Measurements from ENCODE around the gene AVPI1.
A peak's percentile ranks its signal among the peaks of the same experiment; 100 is the strongest.
"Not testable (repeated sequence)": the region's sequence is repeated elsewhere in the genome, so short reads cannot be mapped to it uniquely, and the experiment has no call there.

The AVPI1 gene

GRCh38 chr10:97711640-97712572 is 24.9 kb upstream of the AVPI1 start:
- no peak for DNase-seq

GRCh38 chr10:97708976-97709946 is 22.2 kb upstream of the AVPI1 start:
- DNase-seq, result peak; percentile 19

GRCh38 chr10:97708167-97708566 is 21.1 kb upstream of the AVPI1 start:
- DNase-seq, result no peak

GRCh38 chr10:97707134-97707861 is 20.3 kb upstream of the AVPI1 start:
- no peak for DNase-seq

GRCh38 chr10:97705006-97705670 is 18.1 kb upstream of the AVPI1 start:
- DNase-seq, result no peak

GRCh38 chr10:97704341-97704740 is 17.3 kb upstream of the AVPI1 start:
- DNase-seq, result no peak

GRCh38 chr10:97703398-97704067 is 16.5 kb upstream of the AVPI1 start:
- DNase-seq, result no peak

GRCh38 chr10:97701438-97702069 is 14.5 kb upstream of the AVPI1 start:
- DNase-seq, result peak; percentile 45

- not testable (repeated sequence) for DNase-seq
Measured at GRCh38 chr10:97698072-97698655, 11.1 kb upstream of the AVPI1 start.

GRCh38 chr10:97690133-97690532 is 3.1 kb upstream of the AVPI1 start:
- no peak for DNase-seq

GRCh38 chr10:97689559-97690020 is 2.5 kb upstream of the AVPI1 start:
- no peak for DNase-seq

GRCh38 chr10:97687785-97688781 is 1.0 kb upstream of the AVPI1 start:
- no peak for DNase-seq

- no peak for DNase-seq
Measured at GRCh38 chr10:97686301-97686961, 610 bp downstream of the AVPI1 start.

- DNase-seq, result no peak
Measured at GRCh38 chr10:97685395-97685958, 1.6 kb downstream of the AVPI1 start.

- no peak for DNase-seq
Measured at GRCh38 chr10:97684866-97685394, 2.1 kb downstream of the AVPI1 start.

- DNase-seq, result not testable (repeated sequence)
Measured at GRCh38 chr10:97684368-97684713, 2.7 kb downstream of the AVPI1 start.

- no peak for DNase-seq
Measured at GRCh38 chr10:97683556-97684367, 3.3 kb downstream of the AVPI1 start.
